Measurements from ENCODE around the gene SCO2. TPM values are rescaled to one million over a fixed set of nuclear protein-coding genes. Genes with fewer than 3 reads are reported as not detected.
A peak's percentile ranks its signal among the peaks of the same experiment; 100 is the strongest.

SCO2 gene, protein sequence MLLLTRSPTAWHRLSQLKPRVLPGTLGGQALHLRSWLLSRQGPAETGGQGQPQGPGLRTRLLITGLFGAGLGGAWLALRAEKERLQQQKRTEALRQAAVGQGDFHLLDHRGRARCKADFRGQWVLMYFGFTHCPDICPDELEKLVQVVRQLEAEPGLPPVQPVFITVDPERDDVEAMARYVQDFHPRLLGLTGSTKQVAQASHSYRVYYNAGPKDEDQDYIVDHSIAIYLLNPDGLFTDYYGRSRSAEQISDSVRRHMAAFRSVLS
- 5.0 and 5.5 TPM in 2 replicates for total RNA-seq (2014; rRNA removed; shearing (Covaris generic))

DNA sequence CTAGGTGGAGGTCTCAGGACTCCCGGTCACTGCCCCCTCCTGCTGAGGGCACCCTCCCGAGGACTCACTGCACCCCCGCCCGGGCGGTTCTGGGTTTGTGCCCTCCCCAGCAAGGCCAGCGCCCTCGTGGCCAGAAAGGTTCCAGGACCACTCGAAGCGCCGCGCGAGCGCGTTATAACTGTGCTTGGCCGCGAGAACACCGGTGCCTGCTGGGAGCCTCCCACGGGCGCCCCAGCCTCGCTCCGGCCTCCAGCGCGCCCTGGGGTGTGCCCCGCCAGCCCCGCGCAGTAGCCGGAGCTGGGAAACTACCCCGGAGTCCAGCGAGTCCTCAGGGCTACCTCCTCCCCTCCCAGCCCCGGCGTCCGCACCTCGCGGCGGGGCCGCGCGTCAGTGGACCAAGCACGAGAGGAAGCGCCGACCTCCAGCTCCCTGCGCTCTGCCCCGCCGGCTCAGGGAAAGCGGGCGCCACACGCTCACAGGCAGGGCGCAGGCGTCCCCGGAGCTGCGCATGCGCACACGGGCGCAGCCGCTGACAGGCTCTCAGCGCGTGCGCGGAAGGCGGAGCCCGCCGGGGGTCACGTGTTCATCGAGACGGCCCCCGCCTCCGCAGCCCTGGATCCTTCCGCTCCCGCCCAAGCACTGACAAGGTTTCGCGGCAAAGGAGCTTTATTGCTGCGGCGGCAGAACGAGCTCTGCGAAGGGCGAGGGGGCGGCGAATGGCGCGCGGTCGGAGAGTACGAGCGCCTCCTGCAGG, at the start of gene SCO2:
Gene SCO2, minus strand, starts transcription at position 495 of the 754 bp plus-strand sequence. CDS start 1,187 bp downstream, outside the sequence.
- peak; percentile 94 for DNase-seq (ENCODE audit: low spot score)

DNA sequence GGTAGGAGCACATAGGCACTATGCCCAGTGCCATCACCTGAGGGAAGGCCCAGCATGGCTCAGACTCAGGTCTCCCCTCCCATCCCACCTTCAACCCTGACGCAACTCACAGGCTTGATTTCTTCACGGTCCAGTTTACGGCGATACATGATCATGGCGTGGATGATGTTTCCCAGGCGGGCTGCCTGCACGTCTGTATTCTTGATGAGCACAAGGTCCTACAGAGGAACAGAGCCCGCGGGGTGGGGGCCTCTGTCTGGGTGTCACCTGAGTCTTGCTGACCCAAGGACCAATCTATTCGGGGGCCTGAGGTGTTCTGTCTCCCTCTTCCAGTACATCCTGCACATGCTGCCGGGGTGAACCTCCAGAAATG, 49.0 kb upstream of the SCO2 start:
- no peak for DNase-seq (ENCODE audit: low spot score)

DNA sequence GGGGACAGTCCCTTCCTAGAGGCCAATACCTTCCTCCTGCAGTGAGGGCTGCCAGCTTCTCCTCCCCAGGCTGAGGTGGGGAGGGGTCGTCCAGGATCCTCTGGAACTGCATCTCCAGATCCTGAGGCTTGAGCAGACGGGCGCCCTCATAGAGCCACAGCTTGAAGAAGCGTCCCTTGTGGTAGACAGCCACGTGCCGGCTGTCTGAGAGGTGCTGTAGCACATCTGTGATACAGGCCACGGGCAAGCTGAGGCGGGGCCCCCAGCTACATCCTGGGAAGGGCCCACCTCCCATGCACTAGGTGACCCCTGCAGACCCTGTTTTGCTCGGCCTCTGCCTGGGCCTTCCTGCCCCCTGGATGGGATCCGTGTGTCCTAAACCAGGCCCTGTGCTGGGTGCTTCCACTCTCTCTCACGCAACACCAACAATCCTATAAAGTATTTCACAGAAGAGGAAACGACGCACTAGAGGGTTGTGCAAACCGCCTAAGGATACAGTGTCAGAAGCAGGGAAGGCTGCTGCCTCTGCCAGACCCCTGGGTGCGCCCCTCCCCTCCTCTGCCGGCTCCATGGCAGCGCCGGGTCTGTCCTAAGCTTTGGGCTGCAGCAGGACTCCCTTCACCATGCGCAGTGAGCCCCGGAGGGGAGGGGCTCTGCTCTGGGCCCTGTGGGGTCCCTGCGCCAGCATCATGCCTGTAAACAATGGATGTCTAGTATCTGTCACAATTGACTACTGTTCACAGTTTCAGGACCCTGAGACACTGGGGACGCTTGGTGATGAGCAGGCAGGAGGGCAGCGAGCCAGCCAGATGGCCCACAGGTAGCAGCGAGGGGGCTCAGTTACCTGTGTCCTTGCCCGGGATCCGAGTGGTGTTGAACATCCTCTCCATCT, 48.3 kb upstream of the SCO2 start:
- DNase-seq (ENCODE audit: low spot score) = no peak

DNA sequence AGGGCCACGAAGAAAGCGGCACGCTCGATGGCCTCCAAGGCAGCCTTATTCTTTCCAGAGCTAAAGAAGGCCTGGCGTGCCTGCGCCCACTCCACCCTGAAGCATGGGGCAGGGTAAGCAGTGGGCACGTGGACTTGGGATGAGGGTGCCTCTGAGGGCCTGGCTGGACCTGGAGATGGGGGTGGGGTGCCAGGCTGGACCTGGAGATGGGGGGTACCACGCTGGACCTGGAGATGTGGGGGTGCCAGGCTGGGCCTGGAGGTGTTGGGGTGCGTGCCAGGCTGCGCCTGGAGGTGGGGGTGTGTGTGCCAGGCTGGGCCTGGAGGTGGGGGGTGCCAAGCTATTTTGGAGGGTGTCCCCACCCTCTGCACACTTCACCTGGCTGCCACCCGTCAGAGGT, 47.6 kb upstream of the SCO2 start:
- DNase-seq (ENCODE audit: low spot score) = no peak

DNA sequence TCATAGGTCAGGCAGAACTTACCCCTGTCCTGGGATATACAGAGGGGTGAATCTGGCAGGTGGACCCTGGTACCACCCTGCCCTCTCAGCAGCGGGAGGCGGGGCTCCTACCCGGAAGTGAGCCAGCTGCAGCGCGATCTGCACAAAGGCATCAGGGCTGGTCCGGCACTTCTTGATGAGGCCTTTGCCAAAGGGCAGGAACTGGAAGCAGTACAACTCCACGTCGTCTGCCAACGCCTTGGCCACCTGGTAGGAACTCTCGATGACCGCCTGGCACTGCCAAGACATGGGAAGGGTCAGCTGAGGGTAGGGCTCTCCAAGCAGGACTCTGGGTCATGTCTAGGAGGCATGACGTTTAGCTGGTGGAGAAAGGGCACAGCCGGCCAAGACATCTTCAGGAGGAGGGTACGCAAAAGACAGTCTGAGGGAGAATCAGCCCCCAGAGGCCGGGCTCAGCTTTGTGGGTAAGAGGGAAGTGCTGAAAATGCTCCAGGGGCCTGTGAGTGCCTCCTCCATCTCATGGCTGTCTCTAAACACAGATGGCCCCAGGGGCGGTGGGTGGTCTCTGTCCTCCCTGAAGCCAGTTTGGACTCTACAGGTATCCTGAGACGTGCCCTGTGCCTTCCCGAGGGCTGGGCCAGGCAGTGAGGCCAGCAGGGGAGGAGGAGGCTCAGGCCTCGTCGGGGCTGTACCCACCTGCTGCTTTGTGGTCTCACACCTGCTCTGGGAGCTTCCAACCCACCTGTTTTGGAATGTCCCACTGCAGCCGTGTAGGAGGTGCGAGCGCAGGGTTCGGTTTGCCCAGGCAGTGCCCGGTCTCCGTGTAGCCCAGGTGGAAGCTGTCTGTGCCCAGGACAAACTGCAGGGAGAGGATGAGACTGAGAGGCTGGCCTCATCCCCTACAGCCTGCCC, 46.1 kb upstream of the SCO2 start:
- DNase-seq (ENCODE audit: low spot score) = no peak

DNA sequence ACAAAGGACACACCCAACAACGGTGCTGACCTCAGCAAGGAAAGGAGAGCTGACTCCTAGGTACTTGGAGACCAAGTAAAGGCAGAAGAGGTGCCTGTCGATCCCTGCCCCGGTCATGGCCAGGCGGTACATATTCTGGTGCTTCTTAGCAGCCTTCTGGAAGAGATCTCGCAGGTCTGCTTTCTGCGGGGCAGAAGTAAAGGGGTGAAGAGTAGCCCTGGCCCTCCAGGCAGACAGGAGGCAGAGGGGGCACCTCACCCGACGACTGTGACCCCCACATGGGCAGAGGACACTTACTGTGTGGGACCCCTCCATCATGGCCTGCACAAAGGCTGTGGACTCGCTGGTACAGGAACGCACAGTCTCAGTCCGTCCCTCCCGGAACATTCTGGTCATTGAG, 45.5 kb upstream of the SCO2 start:
- DNase-seq (ENCODE audit: low spot score) = no peak

DNA sequence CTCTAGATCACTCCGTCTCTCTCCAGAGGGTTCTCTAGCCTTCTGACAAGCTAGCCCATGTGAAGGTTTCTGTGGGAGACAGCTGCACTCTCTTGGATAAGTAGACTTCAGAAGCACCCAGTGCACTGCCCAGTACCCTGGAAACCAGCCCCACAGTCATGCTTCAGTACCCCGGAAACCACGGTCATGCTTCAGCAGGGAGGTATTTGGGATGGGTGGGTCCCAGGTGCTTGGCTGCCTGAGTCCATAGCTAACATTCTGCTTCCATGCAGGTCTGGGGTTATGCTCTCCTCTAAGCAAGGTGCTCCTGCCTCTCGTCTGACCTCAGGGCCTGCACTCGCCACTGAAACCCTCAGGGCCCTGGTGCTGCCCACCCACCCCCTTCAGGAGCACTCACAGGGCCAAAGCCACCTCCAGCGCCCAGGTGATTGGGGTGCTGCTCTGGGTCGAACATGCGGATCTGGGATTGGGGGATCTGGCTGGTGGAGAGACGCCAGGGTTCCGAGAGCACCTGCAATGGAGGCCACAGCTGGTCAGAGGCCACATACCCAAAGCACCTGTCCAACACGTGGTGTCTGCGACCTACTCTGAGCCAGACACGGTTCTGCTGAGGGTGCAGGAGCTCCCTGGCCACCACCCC, 44.6 kb upstream of the SCO2 start:
- no peak for DNase-seq (ENCODE audit: low spot score)

DNA sequence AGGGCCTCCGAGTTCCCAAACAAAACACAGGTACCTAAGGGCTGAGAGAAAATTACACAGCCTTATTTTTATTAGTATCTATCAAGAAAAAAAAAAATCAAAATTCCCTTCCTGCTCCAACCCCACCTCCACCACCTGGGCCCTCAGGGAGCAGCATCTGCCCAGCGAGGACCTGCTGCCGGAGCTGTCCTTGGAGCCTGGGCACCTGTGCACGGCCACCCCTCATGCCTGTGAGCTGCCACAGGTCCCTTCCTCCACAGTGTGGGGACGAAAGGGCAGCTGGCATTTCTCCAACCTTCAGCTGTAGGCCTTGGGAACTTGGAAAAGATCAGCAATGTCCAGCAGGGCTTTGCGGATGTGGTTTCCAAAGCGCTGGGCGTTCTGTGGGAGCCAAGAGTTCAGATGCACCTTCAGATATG, 43.7 kb upstream of the SCO2 start:
- peak; percentile 30 for DNase-seq (ENCODE audit: low spot score)

DNA sequence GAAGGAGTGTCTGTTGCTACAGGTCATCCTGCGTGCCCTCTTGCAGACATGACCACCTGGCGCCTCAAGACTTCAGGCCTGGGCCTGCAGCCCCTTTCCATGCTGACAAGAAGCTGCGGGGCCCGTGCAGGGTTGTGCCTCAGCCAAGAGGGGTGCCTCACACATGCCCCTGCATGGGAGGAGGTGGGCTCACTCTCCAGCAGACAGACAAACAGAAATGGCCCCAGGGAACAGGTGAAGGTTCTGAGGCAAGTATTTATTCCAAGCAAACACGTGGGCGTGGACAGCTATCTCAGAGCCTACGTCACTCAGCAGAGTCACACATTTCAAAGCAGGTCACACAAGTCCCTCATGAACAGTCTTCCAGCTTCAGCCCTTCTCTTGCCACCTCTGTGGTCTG, 43.2 kb upstream of the SCO2 start:
- DNase-seq (ENCODE audit: low spot score) = no peak

DNA sequence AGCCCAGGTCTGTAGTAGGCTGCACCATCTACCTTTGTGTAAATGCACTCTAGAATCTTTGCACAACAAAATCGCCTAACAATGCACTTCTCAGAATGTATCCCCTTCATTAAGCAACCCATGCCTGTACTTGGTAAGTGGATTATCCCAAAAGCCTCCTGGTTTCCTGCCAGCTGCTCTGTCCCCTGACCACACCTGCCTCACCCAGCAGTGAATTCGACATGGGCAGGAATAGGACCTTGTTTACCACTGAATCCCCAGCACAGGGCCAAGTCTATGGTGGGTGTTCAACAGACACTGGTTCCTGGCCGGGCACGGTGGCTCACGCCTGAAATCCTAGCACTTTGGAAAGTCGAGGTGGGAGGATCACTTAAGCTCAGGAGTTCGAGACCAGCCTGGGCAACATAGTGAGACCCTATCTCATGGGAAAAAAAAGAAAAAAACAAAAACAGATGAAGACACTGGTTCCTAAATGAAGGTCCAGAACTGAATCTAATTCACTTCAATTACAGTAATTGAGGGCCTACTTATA, 42.4 kb upstream of the SCO2 start:
- no peak for DNase-seq (ENCODE audit: low spot score)

DNA sequence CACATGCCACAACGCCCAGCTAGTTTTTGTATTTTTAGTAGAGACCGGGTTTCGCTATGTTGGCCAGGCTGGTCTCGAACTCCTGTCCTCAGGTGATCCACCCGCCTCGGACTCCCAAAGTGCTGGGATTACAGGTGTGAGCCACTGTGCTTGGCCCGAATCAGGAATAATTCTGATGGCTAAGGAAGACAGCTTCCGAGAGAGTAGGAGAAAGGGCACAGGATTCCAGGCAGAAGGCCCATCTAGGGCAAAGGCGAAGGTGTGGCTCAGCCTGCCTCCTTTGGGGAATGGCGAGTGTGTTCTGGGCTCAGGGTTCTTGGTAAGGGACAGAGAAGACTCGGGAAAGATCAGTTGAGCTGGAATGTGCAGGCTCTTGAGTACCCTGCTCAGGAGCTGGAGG, 38.9 kb upstream of the SCO2 start:
- no peak for DNase-seq (ENCODE audit: low spot score)

DNA sequence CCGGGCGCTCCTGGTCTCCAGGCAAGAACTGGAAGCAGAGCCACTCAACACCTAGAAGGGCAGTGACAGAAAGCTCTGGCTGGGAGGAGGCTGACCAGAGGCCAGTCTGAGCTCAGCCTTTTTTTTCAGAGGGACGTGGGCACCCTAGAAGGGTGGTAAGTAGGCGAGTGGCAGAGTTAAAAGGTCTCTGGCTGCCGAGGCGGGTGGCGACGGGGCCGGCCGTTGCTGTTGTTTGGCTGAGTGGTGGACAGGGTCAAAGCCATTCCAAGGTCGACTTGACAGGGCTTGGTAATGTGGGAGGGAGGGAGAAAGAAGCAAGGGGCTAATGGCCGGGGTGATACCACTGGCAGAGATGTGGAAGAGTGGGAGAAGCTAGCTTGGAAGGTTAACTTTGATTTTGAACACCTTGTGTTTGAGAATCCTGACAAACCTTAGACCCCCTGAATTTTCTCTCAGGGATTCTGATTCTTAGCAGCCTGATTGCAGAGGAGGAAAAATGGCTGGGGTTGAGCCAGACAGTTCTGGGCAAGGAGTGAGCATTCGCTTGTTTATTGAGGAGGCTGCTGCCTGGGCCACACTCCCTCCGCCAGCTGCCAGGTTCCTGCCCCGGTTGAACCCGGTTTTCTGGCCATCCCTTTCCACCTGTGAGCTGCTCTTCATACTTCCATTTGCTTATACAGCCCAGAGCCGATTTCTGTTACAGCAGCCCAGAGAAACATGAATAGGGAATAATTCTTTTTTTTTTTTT, 38.2 kb upstream of the SCO2 start:
- DNase-seq (ENCODE audit: low spot score) = no peak

DNA sequence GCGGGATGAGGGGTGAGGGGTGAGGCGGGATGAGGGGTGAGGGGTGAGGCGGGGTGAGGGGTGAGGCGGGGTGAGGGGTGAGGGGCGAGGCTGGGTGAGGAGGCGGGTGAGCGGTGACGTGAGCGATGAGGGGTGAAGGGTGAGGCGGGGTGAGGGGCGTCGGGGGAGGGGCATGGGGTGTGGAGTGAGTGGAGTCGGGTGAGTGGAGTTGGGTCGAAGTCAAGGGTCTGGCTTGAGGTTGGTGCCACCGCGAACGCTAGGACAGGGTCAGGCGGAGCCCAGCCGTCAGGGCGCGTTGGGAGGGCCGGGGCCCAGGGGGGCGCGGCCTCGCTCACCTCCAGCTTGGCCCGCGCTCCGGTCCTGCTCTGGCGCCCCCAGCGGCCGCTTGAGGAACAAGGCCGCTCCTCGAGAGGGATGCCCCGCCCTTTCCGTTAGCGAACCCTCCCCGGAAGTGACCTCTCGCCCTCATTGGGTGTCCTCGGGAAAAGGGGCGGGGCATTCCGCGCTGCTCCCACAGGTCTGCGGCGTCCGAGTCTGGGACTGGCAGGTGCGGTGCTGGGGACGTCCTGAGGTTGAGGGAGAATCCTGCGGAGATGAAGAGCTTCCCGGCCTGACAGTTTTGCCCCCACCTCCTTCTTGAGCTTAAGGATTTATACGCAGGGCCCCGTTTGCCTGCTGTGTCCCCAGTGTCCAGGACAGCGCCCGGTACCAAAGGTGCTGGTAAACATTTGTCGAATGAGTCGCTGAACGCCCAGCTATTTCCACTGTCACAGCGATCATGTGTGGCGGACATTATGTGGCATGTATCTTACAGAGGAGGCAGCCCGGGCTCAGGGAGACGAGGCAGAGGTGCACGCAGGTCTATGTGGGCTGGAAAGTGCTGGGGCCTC, 37.4 kb upstream of the SCO2 start, which contains the start of gene SYCE3:
Gene SYCE3, minus strand, starts transcription at position 397 of the 890 bp plus-strand sequence. CDS start 6,514 bp downstream, outside the sequence.
- DNase-seq (ENCODE audit: low spot score) = peak; percentile 93

DNA sequence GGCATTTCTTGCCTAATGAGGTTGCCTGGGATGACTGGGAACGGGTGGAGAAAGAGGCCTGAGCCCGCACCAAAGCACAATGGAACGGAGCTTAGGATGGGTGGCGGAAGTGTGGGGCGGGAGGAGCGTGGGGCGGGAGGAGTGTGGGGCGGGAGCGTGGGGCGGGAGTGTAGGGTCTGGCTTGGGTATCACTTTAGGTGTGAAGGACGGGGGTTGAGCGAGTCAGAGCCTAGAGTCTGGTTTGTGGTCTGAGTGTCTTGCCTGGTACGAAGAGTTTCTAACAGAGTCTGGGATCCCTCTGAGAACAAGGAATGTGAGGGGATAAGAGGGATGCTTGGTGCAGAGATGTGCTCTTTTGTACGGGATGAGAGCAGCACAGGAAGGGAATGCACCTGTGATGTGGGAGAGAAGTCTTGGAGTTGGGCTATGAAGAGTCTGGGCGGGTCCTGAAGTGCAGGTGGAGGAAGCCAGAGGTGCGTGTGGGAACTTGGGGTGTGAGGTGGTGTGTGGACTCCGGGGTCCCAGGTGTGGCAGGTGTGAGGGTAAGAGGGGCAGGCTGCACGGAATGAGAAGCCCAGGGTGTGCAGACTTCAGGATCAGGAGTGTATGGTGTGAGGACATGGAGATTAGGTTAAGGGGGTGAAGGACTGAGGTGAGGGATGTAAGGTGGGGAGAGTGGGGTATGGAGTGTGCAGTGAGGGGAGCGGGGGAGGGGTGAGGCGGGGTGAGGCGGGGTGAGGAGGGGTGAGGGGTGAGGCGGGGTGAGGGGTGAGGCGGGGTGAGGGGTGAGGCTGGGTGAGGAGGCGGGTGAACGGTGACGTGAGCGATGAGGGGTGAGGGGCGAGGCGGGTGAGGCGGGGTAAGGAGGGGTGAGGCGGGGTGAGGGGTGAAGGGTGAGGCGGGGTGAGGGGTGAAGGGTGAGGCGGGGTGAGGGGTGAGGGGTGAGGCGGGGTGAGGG, 36.3 kb upstream of the SCO2 start:
- no peak for DNase-seq (ENCODE audit: low spot score)

DNA sequence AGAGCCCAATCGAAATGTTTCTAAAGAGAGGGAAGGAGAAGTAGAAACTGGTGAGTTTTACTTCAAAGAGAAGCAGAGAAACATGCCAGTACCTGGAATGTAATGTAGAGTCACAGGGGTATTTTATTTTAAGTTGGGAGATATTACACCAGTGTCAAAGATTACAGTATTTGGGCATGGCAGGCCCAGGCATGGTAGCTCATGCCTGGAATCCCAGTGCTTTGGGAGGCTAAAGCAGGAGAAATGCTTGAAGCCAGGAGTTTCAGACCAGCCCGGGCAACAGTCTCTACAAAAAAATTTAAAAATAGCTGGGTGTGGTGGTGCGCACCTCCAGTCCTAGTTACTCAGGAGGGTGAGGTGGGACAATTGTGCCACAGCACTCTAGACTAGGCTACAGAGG, 34.6 kb upstream of the SCO2 start:
- DNase-seq (ENCODE audit: low spot score) = no peak

DNA sequence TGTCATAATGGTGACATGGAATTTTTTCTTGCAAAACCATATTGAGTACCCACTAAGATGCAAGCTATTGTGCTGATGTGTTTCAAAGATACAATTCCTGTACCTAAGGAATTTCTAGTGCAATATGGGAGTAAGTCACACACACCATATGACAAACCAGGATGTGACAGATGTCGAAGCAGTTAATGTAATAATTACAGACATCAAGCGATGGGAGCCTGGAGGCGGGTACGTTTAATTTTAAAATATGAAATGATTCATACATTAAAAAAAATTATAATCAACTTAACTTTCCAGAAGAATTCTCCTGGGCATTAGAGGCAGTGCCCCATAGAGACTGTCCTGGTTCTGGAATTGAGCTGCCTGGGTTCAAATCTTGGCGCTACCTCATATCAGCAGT, 31.3 kb upstream of the SCO2 start:
- DNase-seq (ENCODE audit: low spot score) = no peak

DNA sequence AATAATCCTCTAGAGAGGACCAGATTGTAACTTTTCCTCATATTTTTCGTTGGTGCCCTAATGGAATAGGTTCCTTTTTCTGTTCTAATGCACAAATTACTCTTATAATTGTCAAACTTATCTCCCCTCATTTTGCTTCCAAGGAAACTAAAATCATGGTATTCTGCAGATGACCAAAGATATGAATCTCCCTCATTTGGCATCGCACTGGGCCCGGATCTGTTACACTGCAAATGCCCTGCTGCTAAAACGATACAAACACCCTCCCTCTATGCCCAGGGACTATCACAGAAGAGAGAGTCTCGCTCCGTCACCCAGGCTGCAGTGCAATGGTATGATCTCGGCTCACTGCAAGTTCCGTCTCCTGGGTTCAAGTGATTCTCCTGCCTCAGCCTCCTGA, 27.9 kb upstream of the SCO2 start:
- DNase-seq (ENCODE audit: low spot score) = no peak

Measured in HT-29 (cell line).